ENCODE data around the gene ZNF488.

The ZNF488 gene

DNA sequence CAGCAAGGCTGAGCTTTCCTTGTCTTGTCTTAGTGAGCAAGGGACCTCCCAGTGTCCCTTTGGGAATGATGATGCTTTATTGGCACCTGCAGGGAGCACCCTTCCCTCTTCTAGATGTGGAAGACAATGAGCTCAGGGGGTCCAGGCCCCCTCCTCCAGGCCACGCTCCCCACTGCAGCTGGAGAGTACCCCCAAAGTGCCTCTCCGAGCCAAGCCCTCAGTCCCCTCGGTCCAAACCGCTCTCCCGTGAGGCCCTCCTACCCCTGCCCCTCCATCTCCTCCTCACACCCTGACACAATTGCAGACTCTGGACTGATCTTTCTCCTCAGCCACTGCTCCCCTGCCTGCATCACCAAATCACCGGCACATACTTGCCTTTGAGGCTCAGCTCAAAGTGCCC is 19.2 kb downstream of the ZNF488 start:
- DNase-seq: no peak

- peak; percentile 22 for DNase-seq
Observed at GRCh38 chr10:47364366-47364765, 19.7 kb downstream of the ZNF488 start.

DNA sequence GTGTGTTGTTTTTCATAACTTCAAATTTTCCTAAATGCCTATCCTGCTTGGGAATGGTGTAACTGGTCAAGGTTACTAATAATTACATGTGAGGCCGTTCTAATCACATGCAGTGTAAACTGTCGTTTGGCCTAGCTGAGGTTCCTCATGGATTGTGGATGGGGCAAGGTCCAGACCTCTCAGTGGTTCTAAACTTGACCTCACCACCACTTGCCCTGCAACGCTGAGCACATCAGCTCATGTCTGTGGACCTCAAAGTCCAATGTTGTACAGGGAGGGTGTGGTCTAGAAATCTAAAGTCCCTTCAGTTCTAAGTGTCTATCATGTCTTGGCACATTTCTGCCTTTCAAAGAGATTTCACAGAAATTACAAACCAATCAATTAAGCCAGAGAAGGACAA is 20.3 kb downstream of the ZNF488 start:
- no peak for DNase-seq

GRCh38 chr10:47362199-47362598 is 21.9 kb downstream of the ZNF488 start:
- no peak for DNase-seq

GRCh38 chr10:47361293-47361692 is 22.8 kb downstream of the ZNF488 start:
- DNase-seq: peak; percentile 32

GRCh38 chr10:47360419-47361040 is 23.6 kb downstream of the ZNF488 start:
- DNase-seq: no peak

- no peak for DNase-seq
Observed at GRCh38 chr10:47359626-47360418, 24.3 kb downstream of the ZNF488 start.

- DNase-seq: no peak
Observed at GRCh38 chr10:47359101-47359500, 25.0 kb downstream of the ZNF488 start.

DNA sequence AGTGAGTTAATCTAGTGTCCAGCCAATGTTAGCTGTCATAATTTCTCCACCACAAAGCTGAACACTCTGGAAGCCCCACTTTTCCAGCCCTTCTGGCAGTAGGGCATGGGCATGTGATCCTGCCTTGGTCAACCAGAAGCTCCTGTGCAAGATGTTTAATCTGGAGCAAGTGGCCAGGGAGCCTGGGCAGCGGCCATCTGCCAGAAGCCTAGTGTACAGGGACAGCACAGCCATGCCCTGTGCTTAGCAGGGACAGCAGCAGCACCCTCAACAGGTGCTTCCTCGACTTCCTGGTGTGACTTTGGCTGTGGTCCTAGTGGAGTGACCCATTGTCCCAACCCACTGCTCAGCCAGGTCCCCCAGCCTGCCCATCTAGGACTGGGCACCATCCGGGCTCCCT is 25.6 kb downstream of the ZNF488 start:
- DNase-seq: no peak

DNA sequence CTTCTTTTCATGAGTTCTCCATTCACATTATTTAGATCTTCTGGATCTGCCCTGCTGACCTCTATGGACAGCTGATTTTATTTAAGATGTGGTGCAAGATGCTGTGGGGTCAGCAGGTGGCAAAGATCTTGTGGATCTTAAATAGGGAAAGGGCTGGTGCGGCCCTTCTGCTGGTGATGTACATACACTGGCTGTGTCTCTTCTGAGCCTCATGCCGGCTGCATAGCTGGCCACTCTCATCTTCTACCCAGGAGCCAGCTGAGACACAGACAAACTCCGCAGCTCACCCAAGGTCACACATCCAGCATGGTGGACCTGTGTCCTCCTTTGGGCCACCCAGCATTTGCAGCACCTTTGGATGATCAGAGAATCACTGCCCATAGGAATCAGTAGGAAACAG is 26.2 kb downstream of the ZNF488 start:
- no peak for DNase-seq

- no peak for DNase-seq
Observed at GRCh38 chr10:47357131-47357582, 26.9 kb downstream of the ZNF488 start.

DNA sequence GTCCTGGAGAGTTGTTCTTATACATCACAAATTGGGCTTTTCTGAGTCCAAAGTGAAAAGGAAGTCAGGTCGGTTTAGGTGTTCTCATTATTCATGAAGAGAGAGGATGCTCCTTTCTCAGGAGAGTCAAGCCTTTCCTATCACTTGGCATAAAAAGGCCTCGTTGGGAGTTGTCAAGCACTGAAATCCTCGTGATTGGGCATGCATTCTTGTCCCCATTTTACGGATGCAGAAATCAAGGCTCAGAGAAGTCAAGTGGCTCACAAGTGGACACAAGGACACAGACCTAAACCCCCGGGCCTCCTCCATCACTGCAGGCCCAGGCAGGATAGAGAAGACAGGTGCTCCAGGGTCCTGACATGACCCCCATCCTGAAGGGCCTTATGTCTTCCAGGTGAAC is 27.4 kb downstream of the ZNF488 start:
- DNase-seq: no peak

DNA sequence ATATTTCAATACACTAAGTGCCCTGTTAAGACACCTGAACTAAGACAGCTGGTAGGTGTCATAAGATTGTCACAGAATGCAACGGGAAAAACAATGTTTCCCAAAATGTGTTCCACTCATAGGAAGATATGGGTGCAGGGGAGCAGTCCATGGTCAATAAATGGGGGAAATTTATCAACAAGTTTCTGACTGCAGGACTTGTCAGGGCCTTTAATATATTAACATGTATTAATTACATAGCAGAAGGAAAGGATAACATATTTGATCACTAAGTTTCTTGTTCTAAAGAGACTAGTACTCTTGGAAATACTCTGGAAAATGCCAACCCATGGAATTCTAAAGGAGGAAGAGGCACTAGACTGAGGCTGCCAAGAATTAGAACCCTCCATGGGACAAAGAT is 29.2 kb downstream of the ZNF488 start:
- no peak for DNase-seq

DNA sequence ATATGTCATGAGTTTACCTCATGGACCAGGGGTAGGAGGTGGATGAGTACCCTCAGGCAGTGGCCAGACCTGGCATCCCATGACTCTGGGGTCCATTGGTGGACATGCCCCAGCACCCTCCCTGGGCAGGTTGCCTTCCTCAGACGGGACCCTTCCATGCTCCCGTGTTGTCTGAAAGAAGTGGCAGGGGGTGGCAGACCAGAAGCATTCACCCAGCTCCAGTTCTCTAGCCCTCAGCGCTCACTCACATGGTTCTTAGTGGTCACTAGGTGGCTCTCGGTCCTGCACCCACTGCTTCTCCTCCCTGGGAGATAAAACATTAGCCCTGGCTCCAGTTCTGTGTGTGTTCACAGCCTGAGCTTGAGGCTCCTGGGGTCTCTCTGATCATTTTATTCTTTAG is 29.9 kb downstream of the ZNF488 start:
- no peak for DNase-seq

DNA sequence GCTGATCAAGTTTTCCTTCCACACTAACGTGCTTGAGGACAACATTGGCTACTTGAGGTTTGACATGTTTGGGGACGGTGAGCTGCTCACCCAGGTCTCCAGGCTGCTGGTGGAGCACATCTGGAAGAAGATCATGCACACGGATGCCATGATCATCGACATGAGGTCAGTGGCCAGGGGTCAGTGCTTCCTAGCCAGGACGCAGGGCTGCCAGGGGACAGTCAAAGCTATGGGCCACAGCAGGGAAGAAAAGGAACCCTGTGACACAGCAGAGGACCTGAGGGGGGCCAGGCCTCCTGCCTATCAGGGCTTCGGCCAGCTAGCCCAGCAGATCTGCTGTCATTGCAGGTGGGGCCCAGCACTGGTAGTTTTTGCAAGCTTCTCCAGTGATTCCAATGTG is 30.7 kb downstream of the ZNF488 start:
- no peak for DNase-seq

DNA sequence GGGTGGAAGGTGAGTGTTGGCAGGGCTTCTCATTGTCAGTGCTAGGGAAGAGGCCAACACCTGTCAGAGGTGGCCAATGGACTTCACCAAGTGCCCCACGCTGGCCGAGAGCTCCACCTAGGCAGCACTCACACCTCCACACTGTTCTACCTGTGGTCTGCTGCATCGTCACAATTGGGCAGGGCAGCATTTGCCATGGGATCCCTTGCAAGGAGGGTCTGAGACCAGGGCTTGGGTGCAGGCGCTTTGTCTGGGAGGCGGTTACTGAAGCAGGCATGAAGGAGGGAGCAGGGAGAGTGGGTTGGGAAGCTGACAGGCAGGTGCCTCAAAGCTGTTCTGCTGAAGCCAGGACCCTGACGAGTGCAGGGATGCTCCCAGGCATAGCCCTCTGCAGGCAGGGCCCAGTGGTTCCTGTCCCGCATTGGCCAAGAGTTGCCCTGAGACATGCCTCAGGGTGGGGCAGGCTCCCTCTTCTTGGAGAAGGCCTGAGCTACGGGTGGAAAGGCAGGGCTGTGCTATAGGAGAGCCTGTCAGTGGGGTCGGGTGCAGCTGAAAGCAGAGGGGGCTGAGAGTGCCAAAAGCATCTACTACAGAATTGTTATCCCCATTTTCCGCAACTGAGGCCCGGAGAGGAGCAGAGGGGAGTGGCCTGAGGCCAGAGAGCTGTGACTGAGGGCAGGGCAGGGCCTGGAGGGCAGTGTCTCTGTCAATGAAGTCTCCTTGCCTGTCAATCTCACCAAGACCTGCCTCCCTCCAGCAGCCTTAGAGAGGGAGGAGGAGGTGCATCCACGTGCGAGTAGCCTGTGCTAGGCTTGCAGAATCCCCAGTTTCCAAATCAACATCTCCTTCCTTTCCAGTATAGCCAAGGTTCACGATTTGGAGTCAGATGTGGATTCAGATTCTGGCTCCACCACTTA is 31.9 kb downstream of the ZNF488 start:
- DNase-seq: no peak

GRCh38 chr10:47350671-47351640 is 33.1 kb downstream of the ZNF488 start:
- no peak for DNase-seq

DNA sequence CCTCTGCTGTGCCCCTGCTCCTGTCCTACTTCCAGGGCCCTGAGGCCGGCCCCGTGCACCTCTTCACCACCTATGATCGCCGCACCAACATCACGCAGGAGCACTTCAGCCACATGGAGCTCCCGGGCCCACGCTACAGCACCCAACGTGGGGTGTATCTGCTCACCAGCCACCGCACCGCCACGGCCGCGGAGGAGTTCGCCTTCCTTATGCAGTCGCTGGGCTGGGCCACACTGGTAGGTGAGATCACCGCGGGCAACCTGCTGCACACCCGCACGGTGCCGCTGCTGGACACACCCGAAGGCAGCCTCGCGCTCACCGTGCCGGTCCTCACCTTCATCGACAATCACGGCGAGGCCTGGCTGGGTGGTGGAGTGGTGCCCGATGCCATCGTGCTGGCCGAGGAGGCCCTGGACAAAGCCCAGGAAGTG is 34.1 kb downstream of the ZNF488 start:
- DNase-seq: no peak

- no peak for DNase-seq
Observed at GRCh38 chr10:47349516-47349915, 34.6 kb downstream of the ZNF488 start.

DNA sequence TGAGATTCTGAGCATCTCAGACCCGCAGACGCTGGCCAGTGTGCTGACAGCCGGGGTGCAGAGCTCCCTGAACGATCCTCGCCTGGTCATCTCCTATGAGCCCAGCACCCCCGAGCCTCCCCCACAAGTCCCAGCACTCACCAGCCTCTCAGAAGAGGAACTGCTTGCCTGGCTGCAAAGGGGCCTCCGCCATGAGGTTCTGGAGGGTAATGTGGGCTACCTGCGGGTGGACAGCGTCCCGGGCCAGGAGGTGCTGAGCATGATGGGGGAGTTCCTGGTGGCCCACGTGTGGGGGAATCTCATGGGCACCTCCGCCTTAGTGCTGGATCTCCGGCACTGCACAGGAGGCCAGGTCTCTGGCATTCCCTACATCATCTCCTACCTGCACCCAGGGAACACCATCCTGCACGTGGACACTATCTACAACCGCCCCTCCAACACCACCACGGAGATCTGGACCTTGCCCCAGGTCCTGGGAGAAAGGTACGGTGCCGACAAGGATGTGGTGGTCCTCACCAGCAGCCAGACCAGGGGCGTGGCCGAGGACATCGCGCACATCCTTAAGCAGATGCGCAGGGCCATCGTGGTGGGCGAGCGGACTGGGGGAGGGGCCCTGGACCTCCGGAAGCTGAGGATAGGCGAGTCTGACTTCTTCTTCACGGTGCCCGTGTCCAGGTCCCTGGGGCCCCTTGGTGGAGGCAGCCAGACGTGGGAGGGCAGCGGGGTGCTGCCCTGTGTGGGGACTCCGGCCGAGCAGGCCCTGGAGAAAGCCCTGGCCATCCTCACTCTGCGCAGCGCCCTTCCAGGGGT is 35.2 kb downstream of the ZNF488 start:
- no peak for DNase-seq

GRCh38 chr10:47348138-47348651 is 35.9 kb downstream of the ZNF488 start, which contains the start of gene RBP3:
RBP3 (plus strand) TSS chr10:47348363; CDS start chr10:47348485, 122 bp downstream.
- DNase-seq: no peak
